Memory B cell (primary cell): ENCODE results near the gene ENOSF1.
"Not testable (repeated sequence)": the region's sequence is repeated elsewhere in the genome, so short reads cannot be mapped to it uniquely, and the experiment has no call there.

ENCODE experiments used
- ATAC-seq: fragments of 150-1000 bp; cut with Tn5 transposase; 2 replicates; pipeline ENCODE4 v1.10.0; 2021; ENCODE audit warnings: low read depth, mild to moderate bottlenecking, moderate library complexity
- DNase-seq, 2 donors: peaks; one replicate each; pipeline ENCODE4 v3.0.0; 2022; ENCODE audit warnings: low spot score in 2 of 2
- H3K27ac Mint-ChIP-seq: one replicate; pipeline ENCODE4 v1.8.0; 2022; ENCODE audit warnings: mild to moderate bottlenecking, moderate library complexity, mixed read lengths
- H3K27me3 Mint-ChIP-seq: one replicate; pipeline ENCODE4 v1.8.0; 2022; ENCODE audit warnings: mixed read lengths
- H3K36me3 Mint-ChIP-seq: one replicate; pipeline ENCODE4 v1.8.0; 2022; ENCODE audit warnings: mild to moderate bottlenecking, mixed read lengths
- H3K4me1 Mint-ChIP-seq: one replicate; pipeline ENCODE4 v1.8.0; 2022; ENCODE audit warnings: mixed read lengths
- H3K4me3 Mint-ChIP-seq: one replicate; pipeline ENCODE4 v1.8.0; 2022; ENCODE audit warnings: mild to moderate bottlenecking, moderate library complexity, mixed read lengths
- H3K9me3 Mint-ChIP-seq: one replicate; pipeline ENCODE4 v1.8.0; 2022; ENCODE audit warnings: mixed read lengths

The ENOSF1 gene, protein sequence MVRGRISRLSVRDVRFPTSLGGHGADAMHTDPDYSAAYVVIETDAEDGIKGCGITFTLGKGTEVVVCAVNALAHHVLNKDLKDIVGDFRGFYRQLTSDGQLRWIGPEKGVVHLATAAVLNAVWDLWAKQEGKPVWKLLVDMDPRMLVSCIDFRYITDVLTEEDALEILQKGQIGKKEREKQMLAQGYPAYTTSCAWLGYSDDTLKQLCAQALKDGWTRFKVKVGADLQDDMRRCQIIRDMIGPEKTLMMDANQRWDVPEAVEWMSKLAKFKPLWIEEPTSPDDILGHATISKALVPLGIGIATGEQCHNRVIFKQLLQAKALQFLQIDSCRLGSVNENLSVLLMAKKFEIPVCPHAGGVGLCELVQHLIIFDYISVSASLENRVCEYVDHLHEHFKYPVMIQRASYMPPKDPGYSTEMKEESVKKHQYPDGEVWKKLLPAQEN

DNA sequence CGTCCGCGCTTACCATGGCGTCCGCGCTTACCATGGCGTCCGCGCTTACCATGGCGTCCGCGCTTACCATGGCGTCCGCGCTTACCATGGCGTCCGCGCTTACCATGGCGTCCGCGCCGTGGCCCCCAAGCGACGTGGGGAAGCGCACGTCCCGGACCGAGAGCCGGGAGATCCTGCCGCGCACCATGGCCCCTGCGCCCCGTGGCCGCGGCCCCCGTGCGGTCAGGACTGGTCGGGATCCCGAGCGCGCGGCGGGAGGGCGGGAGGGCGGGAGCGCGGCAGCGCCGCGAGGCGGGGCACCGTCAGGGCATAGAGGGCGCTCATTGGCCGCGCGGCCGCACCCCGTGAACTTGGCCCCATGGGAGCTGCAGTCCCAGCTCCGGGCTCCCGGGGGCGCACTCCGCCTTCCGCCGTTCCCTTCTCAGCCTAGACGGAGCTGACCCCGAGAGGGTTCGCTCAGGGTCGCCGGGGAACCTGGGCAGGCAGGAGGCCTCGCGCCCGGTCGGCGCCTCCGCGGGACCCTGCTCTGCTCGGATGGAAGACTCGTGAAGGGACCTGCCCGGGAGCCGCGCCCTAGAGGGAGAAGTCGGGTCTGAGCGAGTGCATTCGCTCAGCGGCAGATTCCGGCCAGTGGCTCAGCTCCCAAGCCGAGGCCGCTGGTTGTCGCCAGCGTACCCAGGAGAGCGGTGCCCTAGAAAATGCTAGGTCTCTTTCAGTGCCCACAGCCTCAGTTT, at the start of gene ENOSF1:
Gene ENOSF1, minus strand, starts transcription at position 230 of the 734 bp plus-strand sequence. Its CDS starts 43 bp downstream, at position 187.
- Mint-ChIP-seq H3K9me3 (no peaks in the 10 kb centered on the region), H3K27me3 (peaks cover 1% of the 10 kb centered on the region), H3K4me3 (peak within 1 kb of the TSS; percentile 77), H3K27ac (peak within 1 kb of the TSS; percentile 94), H3K4me1 (peaks cover 9% of the 10 kb centered on the region), H3K36me3 (peaks cover 6% of the 10 kb centered on the region)
- ATAC-seq (peak; percentile 67), DNase-seq (peak; percentile 51 to 66)

DNA sequence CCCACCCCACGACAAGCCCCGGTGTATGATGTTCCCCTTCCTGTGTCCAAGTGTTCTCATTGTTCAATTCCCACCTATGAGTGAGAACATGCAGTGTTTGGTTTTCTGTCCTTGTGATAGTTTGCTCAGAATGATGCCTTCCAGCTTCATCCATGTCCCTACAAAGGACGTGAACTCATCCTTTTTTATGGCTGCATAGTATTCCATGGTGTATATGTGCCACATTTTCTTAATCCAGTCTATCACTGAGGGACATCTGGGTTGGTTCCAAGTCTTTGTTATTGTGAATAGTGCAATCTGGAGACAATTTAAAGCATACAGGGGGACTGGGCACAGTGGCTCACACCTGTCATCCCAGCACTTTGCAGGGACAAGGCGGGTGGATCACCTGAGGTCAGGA, 47.4 kb upstream of the ENOSF1 start:
- not testable (repeated sequence) for H3K27me3 Mint-ChIP-seq, H3K36me3 Mint-ChIP-seq, H3K4me1 Mint-ChIP-seq, DNase-seq, H3K9me3 Mint-ChIP-seq, H3K4me3 Mint-ChIP-seq, H3K27ac Mint-ChIP-seq, ATAC-seq

GRCh38 chr18:755506-755905, 43.1 kb upstream of the ENOSF1 start:
- ATAC-seq (no peak), DNase-seq (no peak)
- Mint-ChIP-seq H3K27me3 (peaks cover 1% of the 10 kb centered on the region), H3K27ac (no peak overlapping the region), H3K9me3 (no peaks in the 10 kb centered on the region), H3K36me3 (no peaks in the 10 kb centered on the region), H3K4me3 (no peak overlapping the region), H3K4me1 (no peaks in the 10 kb centered on the region)

DNA sequence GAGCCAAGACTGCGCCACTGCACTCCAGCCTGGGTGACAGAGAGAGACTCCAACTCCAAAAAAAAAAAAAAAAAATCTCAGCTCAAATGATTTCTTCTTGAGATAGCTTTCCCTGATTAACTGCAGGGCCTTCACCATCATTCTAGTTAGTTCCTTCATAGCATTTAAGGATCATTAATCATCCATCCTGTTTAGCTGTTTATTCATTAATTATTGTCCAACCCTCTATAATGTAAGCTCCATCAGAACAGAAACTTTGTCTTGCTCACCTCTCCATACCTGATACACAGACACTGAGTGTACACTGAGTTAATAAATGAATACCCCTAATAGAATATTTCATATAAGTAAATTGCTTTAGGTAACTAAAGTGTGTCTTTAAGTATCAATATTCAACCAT, 42.2 kb upstream of the ENOSF1 start:
- DNase-seq, result no peak
- Mint-ChIP-seq H3K9me3 (no peaks in the 10 kb centered on the region), H3K27me3 (peaks cover 1% of the 10 kb centered on the region), H3K4me3 (no peak overlapping the region), H3K27ac (no peak overlapping the region), H3K4me1 (no peaks in the 10 kb centered on the region), H3K36me3 (no peaks in the 10 kb centered on the region)
- ATAC-seq, result no peak

DNA sequence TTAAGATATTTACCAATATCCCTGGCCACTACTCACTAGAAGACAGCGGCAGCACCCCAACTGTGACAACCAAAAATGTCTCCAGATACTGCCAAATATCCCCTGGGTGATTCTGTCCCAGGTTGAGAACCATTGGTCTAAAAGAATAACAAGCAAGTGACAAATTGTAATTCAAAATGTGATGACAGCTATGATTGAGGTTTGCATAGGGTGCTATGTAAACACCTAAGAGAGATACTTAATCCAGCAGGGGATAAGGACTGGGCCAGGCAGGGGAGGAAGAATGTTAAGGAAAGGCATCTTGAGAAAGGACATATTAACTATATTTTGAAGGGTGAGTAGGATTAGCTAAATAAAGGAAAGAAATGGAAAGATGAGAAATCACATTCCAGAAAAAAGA, 38.0 kb upstream of the ENOSF1 start:
- no peaks in the 10 kb centered on the region for H3K36me3 Mint-ChIP-seq
- H3K27me3 Mint-ChIP-seq, result no peaks in the 10 kb centered on the region
- ATAC-seq, result no peak
- H3K4me3 Mint-ChIP-seq, result no peak overlapping the region
- H3K4me1 Mint-ChIP-seq, result no peaks in the 10 kb centered on the region
- DNase-seq, result no peak
- no peaks in the 10 kb centered on the region for H3K9me3 Mint-ChIP-seq
- no peak overlapping the region for H3K27ac Mint-ChIP-seq

GRCh38 chr18:744832-745597, 32.6 kb upstream of the ENOSF1 start:
- no peaks in the 10 kb centered on the region for H3K9me3 Mint-ChIP-seq
- H3K36me3 Mint-ChIP-seq, result no peaks in the 10 kb centered on the region
- no peaks in the 10 kb centered on the region for H3K4me1 Mint-ChIP-seq
- DNase-seq, result no peak
- H3K27me3 Mint-ChIP-seq, result no peaks in the 10 kb centered on the region
- no peak for ATAC-seq
- no peak overlapping the region for H3K27ac Mint-ChIP-seq
- H3K4me3 Mint-ChIP-seq, result no peak overlapping the region

DNA sequence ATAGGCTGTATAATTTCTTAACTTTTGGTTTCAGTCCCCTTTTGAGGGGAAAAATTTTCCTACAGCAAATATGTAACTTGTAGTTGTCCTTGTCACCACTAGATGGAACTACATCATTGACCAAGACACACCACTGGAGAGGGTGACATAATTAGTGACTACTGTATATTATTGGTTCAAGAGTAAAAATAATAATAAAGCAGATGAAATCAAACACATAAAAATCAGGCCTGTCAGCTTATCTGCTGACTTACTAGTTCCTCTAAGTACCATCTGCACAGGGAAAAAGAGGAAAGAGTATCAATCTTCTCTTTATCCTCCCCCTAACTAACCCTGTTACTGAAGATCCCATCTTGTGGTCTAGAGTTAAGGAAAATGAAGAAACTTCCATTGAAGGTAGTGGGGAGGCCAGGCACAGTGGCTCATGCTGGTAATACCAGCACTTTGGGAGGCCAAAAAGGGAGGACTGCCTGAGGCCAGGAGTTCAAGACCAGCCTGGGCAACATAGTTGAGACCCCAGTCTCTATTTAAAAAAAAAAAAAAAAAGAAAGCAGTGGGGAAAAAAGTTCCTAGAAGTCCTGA, 29.6 kb upstream of the ENOSF1 start:
- H3K4me3 Mint-ChIP-seq, result no peak overlapping the region
- no peaks in the 10 kb centered on the region for H3K4me1 Mint-ChIP-seq
- no peak overlapping the region for H3K27ac Mint-ChIP-seq
- no peaks in the 10 kb centered on the region for H3K9me3 Mint-ChIP-seq
- peak; percentile 60 for ATAC-seq
- peak in 1 of 2 donors; percentile 0 for DNase-seq
- no peaks in the 10 kb centered on the region for H3K27me3 Mint-ChIP-seq
- H3K36me3 Mint-ChIP-seq, result no peaks in the 10 kb centered on the region

DNA sequence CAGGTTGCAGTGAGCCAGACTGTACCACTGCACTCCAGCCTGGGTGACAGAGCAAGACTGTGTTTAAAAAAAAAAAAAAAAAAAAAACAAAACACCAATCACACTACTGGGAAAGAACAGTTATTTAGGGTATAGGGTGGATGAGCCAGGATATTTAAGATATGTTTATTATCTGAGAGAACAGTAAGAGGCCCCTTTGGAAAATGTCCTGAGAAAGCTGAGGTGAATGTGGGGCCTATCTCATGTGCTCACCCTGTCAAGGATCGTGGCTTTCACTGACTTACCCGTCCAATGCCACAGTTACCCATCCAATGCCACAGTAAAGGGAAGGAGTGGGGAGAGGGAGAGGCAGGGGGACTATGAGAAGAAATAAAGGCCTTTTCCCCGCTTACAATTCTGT, 19.9 kb upstream of the ENOSF1 start:
- H3K36me3 Mint-ChIP-seq, result no peaks in the 10 kb centered on the region
- no peak overlapping the region for H3K27ac Mint-ChIP-seq
- peaks cover 3% of the 10 kb centered on the region for H3K27me3 Mint-ChIP-seq
- ATAC-seq (no peak), DNase-seq (no peak)
- no peaks in the 10 kb centered on the region for H3K4me1 Mint-ChIP-seq
- no peak overlapping the region for H3K4me3 Mint-ChIP-seq
- H3K9me3 Mint-ChIP-seq, result no peaks in the 10 kb centered on the region

DNA sequence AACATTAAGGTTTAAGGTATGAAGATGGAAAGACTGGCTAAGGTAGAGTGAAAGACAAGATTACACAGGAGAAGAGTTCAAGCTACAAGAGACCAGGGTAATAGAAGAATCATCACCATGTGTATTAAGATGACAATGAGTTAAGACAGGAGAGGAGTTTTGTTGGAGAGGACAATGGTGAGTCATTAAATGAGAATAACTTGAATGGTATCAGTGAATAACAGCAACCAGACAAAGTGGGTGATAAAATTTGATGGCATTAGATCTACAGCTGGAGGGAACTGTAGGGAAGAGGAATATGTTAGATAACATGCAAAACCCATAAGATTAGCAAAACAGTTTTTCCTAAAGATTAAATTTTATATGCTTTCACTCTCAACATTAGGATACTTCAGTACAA, 18.8 kb upstream of the ENOSF1 start:
- no peaks in the 10 kb centered on the region for H3K4me1 Mint-ChIP-seq
- ATAC-seq, result no peak
- no peak overlapping the region for H3K27ac Mint-ChIP-seq
- peaks cover 3% of the 10 kb centered on the region for H3K27me3 Mint-ChIP-seq
- H3K36me3 Mint-ChIP-seq, result no peaks in the 10 kb centered on the region
- no peak for DNase-seq
- H3K9me3 Mint-ChIP-seq, result no peaks in the 10 kb centered on the region
- H3K4me3 Mint-ChIP-seq, result no peak overlapping the region

GRCh38 chr18:730692-731091, 18.3 kb upstream of the ENOSF1 start:
- no peaks in the 10 kb centered on the region for H3K36me3 Mint-ChIP-seq
- no peak for ATAC-seq
- no peak for DNase-seq
- no peaks in the 10 kb centered on the region for H3K9me3 Mint-ChIP-seq
- no peak overlapping the region for H3K27ac Mint-ChIP-seq
- H3K27me3 Mint-ChIP-seq, result peaks cover 3% of the 10 kb centered on the region
- no peaks in the 10 kb centered on the region for H3K4me1 Mint-ChIP-seq
- no peak overlapping the region for H3K4me3 Mint-ChIP-seq

- not testable (repeated sequence) for DNase-seq, H3K36me3 Mint-ChIP-seq, H3K27ac Mint-ChIP-seq, H3K9me3 Mint-ChIP-seq, H3K27me3 Mint-ChIP-seq, H3K4me1 Mint-ChIP-seq, H3K4me3 Mint-ChIP-seq, ATAC-seq
Measured at GRCh38 chr18:730120-730519, 17.7 kb upstream of the ENOSF1 start.

DNA sequence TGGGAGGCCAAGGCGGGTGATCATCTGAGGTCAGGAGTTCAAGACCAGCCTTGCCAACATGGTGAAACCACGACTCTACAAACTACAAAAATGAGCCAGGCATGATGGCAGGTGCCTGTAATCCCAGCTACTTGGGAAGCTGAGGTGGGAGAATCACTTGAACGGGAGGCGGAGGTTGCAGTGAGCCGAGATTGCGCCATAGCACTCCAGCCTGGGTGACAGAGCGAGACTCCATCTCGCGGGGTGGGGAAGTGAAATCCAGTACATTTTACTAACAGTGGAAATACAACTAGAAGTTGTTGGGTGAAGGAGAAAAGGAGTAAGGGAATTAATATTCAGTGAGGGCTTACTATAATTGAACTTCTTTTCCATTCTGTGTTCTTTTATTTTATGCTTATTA, 13.2 kb upstream of the ENOSF1 start:
- Mint-ChIP-seq H3K4me3 (no peak overlapping the region), H3K27me3 (no peaks in the 10 kb centered on the region), H3K27ac (no peak overlapping the region), H3K36me3 (no peaks in the 10 kb centered on the region), H3K9me3 (no peaks in the 10 kb centered on the region), H3K4me1 (peaks cover 2% of the 10 kb centered on the region)
- no peak for ATAC-seq
- no peak for DNase-seq

- DNase-seq, result no peak
- no peak for ATAC-seq
- Mint-ChIP-seq H3K4me3 (no peak overlapping the region), H3K27ac (no peak overlapping the region), H3K9me3 (no peaks in the 10 kb centered on the region), H3K36me3 (no peaks in the 10 kb centered on the region), H3K4me1 (peaks cover 2% of the 10 kb centered on the region), H3K27me3 (no peaks in the 10 kb centered on the region)
Measured at GRCh38 chr18:723541-724080, 11.2 kb upstream of the ENOSF1 start.
